ENCODE data around the gene INHBC. TPM values are rescaled to one million over a fixed set of nuclear protein-coding genes. Genes with fewer than 3 reads are reported as not detected.

Gene INHBC
- polyA plus RNA-seq, 1 donor, result 0.27 TPM

GRCh38 chr12:57454213-57454565, 19.6 kb downstream of the INHBC start:
- DNase-seq, result no peak

- no peak for DNase-seq
These were observed 20.2 kb downstream of the INHBC start, which contains the start of gene INHBE for GRCh38 chr12:57454566-57455373. TSS of gene INHBE (plus strand) at chr12:57455307. CDS start at chr12:57455537, 230 bp downstream.

GRCh38 chr12:57455374-57456144, 21.0 kb downstream of the INHBC start:
- DNase-seq, result no peak

GRCh38 chr12:57456145-57456700, 21.6 kb downstream of the INHBC start:
- peak; percentile 62 for DNase-seq

GRCh38 chr12:57456737-57457490, 22.3 kb downstream of the INHBC start:
- no peak for DNase-seq

- no peak for DNase-seq
These were observed 24.1 kb downstream of the INHBC start for GRCh38 chr12:57458665-57459054.

GRCh38 chr12:57459055-57459749, 24.6 kb downstream of the INHBC start:
- peak; percentile 96 for DNase-seq

- DNase-seq, result no peak
These were observed 25.3 kb downstream of the INHBC start, which contains the start of gene GLI1 for GRCh38 chr12:57459750-57460467. TSS of gene GLI1 (plus strand) at chr12:57459785. CDS start at chr12:57463692, 3,907 bp downstream.

GRCh38 chr12:57460468-57460784, 25.8 kb downstream of the INHBC start:
- DNase-seq, result no peak

GRCh38 chr12:57460841-57461275, 26.3 kb downstream of the INHBC start:
- DNase-seq, result no peak

- peak; percentile 80 for DNase-seq
These were observed 26.8 kb downstream of the INHBC start for GRCh38 chr12:57461276-57461916.

- no peak for DNase-seq
These were observed 27.3 kb downstream of the INHBC start for GRCh38 chr12:57461917-57462250.

- peak; percentile 91 for DNase-seq
These were observed 27.8 kb downstream of the INHBC start for GRCh38 chr12:57462251-57462911.

GRCh38 chr12:57462912-57463253, 28.3 kb downstream of the INHBC start:
- no peak for DNase-seq

GRCh38 chr12:57464569-57464968, 30.0 kb downstream of the INHBC start:
- no peak for DNase-seq

GRCh38 chr12:57465030-57465746, 30.6 kb downstream of the INHBC start:
- no peak for DNase-seq

GRCh38 chr12:57465747-57466505, 31.3 kb downstream of the INHBC start:
- DNase-seq, result no peak

- DNase-seq, result no peak
These were observed 32.8 kb downstream of the INHBC start for GRCh38 chr12:57467212-57467874.
